ENCODE results near the gene GABBR2.
"Not testable (repeated sequence)": the region's sequence is repeated elsewhere in the genome, so short reads cannot be mapped to it uniquely, and the experiment has no call there.

Gene GABBR2

DNA sequence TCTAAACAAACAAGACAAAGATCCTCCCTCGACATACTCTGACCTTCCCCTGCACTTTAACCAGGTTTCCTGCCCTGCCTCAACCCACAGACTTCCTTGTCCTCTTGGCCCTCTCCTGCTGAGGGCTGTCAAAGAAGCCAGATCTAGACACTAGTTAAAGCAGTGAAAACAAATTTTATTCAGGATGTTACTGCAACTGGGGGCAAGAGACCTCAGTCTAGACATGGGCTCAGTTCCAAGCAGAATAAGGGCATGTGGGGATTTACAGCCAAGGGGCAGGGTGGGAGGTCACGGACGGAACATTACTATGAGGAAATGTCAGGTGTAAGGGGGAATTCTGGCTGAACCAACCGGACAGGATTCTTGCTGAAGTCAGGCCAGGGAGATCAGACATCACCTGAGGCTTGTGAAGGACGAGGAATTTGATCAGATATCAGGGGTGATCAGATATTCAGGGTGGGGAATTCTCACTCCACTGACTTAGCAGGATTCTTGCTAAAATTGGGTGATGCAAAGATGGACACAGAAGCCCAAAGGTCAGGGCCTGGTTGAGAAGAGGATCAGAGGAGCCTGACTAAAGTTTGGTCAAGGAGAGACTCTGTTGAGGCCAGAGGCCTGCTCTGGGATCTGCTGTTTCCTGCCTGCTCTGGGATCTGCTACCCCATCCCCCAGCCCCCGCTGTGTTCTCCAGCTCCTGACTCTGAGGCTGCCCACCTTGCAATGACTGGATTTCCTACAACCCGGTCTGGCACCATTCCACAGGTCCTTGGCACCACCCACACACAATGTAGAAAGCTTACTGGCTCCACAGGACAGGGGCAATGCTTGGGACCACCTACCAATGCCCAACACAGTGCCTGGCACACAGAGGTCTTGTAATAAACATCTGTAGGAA is 21.5 kb downstream of the GABBR2 start:
- no peak for DNase-seq (ENCODE audit: low spot score)

DNA sequence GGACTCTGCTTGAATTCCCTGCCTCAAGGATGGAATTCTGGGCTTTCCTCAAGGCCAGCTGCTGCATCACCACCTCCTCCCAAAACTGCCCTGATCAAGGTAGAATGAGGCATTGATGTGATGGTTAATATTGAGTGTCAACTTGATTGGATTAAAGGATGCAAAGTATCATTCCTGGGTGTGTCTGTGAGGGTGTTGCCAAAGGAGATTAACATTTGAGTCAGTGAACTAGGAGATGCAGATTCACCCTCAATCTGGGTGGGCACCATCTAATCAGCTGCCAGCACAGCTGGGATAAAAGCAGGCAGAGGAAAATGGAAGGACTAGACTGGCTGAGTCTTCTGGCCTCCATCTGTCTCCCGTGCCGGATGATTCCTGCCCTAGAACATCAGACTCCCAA is 23.9 kb downstream of the GABBR2 start:
- not testable (repeated sequence) for DNase-seq (ENCODE audit: low spot score)

DNA sequence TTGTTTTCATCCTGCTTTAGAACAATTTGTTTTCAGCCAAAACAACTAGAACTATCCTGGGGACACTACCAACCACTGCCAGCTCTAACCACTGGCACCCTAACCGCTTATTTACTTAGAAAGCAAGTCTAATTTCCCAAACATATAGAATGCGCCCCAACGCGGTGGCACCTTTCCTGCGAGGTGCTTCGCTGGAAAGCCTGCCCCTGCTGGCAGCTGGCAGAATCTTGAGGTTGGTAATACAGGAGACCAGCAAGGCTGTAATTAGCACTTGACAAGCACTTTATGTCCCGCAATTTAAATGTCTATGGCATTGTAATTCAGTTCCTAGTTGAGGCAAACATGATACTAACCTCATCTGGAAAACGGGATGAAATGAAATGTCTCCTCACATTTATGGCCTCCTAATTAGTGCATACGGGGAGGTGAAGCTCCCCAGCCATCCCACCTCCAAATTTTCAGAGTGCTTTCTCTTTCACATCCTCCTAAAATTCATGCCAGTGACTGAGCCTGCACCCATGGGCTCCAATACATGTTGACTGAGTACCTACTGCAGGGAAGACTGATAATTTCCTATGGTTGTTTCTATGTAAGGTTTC is 30.4 kb downstream of the GABBR2 start:
- no peak for DNase-seq (ENCODE audit: low spot score)

DNA sequence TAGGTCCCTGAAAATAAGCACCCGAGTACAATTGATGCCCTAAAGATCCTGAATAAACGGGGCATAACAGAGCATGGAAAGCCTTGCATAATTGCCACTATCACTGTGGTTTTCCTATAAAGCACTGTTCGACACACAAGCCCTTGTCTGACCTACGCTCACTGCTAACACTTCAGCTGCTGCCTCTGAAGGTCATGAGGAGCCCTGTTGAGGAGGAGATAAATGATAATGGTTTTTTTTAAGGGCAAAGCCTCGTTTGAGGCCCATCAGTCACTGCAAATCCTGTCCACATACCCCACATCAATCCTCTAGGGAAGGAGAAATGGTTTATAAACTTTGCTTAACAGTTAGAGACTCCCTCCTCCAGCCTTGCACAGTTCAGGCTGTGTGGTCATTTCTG is 35.1 kb downstream of the GABBR2 start:
- DNase-seq (ENCODE audit: low spot score) = no peak

DNA sequence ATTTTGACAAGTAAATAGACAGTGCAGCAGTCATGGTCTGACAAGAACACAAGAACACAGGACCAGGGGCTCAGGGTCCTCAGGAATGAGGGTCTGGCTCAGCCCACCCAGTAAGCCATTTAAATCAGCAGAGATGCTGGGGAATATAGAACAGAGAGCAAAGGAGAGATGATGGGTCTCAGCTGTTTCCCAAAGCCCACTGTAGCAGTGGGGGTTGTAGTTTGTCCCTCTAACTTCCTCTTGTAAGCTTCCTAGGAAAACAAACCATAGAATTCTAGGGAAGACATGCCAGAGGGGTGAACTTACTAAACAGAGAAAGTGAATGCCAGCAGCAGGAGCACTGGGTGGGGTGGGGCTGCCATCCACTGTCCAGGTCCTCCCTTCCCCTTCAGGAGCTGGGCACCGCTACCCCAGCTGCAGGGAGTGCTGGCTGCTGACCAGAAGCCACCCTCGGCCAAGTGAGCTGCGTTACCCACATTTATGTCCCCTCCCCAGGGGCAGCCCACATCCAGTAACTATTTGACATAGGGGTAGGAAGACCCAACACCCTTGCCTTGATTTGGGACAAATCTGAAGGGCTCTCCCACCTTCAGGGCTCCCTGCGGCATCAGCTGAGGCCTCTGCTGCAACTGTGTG is 41.6 kb downstream of the GABBR2 start:
- DNase-seq (ENCODE audit: low spot score) = no peak

DNA sequence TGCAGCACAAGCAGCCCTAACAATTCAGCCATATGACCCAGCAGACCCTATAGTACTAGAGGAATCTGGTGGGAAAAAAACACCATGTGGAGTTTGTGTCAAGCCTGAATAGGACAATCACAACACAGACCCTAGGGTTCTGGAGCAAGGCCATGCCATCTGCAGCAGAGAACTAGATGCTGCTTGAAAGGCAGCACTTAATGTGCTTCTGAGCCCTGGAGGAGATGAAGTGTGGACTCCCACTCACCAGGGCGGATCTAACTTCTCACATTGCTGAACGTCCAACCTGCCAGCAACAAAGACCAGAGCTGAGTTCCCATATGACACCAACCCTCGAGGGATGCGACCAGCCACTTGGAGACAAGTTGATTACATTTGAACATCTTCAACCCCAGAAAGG is 43.2 kb downstream of the GABBR2 start:
- DNase-seq (ENCODE audit: low spot score) = no peak

DNA sequence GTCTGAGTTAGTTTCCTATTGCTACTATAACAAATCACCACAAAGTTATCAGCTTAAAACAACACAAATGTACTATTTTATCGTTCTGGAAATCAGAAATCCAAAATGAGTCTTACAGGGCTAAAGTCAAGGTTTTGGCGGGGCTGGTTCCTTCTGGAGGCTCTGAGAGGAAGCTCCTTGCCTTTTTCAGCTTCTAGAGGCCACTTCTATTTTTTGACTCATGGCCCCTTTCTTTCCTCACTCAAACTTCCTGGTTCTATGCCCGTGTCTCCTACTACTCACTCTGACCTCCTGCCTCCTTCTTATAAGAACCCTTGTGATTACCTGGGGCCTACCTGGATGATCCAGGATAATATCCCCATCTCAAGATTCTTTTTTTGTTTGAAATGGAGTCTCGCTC is 48.2 kb downstream of the GABBR2 start:
- DNase-seq (ENCODE audit: low spot score) = no peak

DNA sequence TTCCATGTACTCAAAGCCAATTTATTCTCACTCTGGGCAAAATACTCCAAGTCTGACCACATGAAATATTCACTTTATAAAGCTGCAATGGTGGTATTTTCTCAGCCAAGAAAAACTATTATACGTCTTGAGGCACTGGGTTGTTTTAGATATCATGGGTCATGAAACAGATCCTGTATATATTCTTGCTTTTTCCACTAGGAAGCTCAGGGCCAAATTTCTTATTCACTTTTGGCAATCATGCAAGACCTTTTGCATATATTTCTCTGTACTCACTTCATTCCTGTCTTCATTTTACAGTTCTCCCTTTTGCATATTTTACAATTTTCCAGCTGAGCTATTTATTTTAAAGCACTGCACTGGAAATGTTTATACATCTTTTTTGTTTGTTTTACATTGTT is 49.8 kb downstream of the GABBR2 start:
- DNase-seq (ENCODE audit: low spot score) = no peak

DNA sequence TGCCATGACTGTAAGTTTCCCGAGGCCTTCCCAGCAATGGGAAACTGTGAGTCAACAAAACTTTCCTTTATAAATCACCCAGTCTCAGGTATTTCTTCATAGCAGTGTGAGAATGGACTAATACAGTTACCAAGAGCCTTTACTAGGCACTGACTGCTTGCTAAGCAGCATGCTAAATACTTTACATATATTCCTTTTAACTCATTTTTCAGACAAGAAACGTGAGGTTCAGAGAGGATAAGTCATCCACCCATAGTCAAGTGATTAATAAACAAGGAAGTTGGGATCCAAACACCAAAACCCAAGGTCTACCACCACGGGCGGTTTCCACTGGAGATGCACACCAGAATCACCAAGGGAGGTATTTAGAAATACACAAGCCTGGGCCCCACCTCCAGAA is 50.8 kb downstream of the GABBR2 start:
- no peak for DNase-seq (ENCODE audit: low spot score)

DNA sequence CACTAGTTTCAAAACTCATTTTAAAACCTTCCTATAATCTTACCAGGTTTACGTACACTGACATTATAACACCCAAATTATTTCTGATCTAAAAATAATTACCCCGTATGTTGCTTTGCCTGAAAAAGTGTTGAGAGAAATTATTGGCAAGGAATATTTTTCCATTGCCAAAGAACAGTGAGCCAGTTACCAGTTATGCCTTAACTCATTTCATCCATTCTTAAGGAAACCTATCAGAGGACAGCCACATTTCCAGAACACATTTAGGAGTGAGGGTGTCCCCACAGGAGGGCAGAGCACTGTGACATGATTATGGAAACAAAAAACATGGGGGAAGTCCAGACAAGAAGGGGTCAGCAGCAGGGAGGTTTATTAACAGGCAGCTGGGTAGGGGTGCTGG is 52.2 kb downstream of the GABBR2 start:
- no peak for DNase-seq (ENCODE audit: low spot score)

DNA sequence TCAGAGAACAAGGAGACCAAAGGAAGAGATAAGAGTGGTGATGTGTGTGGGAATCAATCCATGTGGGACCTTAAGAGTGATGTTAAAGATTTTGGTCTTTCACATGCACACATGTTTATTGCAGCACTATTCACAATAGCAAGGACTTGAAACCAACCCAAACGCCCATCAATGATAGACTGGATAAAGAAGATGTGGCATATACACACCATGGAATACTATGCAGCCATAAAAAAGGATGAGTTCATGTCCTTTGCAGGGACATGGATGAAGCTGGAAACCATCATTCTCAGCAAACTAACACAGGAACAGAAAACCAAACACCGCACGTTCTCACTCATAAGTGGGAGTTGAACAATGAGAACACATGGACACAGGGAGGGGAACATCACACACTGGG is 53.3 kb downstream of the GABBR2 start:
- DNase-seq (ENCODE audit: low spot score) = not testable (repeated sequence)

DNA sequence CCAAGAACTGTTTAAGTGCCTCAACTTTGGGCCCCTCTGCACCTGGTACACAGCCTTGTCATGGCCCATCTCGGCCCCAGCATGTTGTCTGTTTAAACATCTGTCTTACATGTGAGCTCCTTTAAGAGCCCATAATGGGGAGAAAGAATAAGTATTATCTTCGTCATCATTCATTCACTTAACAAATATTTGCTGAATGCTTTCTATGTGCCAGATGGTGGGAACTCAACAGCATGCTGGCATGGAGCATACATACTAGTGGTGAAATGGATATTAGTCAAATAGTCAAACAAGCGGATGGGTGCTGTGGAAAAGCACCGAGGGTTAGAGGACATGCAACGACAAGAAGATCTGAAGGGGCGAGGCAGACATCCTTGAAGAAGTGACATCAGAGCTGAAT is 54.5 kb downstream of the GABBR2 start:
- no peak for DNase-seq (ENCODE audit: low spot score)

DNA sequence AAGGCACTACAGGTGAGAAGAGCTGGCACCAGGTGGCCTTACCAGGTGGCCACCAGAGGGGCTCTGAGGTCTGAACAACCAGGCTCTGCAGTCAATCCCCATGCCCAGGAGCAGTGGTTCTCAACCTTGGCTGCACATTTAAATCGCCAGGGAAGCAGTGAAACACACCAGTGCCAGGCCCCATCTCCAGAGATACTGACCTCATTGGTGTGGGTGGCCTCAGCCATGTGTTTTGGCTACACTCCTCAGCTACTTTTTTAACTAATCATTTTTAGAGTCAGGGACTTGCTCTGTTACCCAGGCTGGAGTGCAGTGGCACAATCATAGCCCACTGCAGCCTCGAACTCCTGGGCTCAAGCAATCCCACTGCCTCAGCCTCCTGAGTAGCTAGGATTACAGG is 56.0 kb downstream of the GABBR2 start:
- DNase-seq (ENCODE audit: low spot score) = no peak

DNA sequence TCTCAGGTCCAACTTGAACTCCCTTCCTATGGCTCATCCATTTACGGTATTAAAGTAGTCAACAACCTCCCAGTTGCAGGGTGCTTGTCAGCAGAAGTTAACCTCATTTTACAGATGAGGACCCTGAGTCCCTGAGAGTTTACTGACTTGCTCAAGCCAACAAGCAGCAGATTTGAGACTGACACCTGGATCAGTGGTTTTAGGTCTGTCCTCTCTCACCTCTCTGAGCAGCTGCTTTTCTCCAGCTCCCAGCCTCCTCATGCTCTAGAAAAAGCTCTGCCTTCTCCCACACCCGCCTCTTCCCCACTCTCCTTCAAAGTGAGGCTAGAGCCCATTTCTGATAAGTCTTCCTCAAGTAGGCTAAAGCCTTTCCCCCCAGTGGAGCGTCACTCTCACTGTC is 56.4 kb downstream of the GABBR2 start:
- no peak for DNase-seq (ENCODE audit: low spot score)

DNA sequence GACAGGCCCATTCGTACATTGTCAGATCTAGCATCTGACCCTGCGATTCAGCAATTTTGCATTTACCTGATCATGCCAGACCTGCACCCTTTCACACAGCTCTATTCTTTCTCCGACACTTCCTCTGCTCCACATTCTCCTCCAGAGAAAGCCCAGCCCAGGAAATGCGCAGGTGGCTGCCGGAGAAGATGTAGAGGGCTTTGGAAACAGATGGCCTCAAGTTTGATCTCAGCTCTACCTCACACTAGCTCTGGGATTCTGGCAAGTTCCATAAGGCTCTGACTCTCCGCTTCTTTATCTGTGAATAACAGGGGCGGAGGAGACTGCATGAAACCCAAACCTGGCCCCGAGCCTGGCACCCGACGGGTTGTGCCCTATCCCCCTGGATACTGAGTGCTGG is 61.5 kb downstream of the GABBR2 start:
- no peak for DNase-seq (ENCODE audit: low spot score)

DNA sequence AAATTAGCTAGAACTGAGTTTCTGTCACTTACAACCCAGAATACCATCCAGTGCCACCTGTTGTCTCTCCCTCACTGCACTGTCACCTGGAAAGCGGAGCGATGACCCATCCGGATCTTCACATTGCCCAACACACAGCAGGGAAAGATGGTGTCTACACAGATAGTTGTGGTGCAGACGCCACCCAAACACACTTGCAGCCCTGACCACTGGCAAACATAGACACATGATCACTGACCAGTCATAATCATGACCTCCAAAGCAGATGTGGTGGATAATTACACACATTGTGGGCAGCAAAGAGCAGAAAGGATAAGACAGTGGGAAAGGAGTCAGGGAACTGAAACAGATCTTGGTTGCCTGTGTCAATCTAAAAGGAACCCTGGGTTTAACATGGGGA is 64.7 kb downstream of the GABBR2 start:
- no peak for DNase-seq (ENCODE audit: low spot score)

DNA sequence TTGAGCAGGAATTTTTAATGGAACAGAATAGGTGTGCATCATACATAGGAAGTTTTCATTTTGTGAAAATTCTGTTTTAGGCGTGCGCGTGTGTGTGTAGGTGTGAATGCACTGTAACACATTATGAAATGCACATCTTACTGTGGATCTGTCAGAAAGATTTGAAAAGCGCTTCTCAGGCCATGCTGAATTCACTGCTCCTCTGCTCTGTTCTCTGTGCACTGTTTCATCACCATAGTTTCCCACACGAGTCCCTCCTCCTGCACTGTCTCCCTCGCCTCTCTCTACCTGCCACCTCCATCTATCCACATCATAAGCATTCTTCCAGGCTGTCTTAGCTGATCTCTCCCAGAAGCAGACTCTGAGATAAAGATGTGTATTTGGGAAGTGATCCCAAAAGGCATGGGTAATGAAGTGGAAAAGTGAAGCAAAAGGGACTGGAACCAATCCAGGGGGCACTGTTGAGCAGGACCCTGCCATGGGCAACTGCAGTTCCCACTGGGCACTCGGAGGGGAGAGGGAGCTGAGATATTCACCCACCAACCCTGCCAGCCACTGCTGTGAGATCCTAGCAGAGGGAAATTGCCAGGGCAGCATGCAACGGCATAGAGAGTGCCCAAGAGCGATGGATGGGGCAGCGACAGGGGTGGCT is 65.9 kb downstream of the GABBR2 start:
- no peak for DNase-seq (ENCODE audit: low spot score)

DNA sequence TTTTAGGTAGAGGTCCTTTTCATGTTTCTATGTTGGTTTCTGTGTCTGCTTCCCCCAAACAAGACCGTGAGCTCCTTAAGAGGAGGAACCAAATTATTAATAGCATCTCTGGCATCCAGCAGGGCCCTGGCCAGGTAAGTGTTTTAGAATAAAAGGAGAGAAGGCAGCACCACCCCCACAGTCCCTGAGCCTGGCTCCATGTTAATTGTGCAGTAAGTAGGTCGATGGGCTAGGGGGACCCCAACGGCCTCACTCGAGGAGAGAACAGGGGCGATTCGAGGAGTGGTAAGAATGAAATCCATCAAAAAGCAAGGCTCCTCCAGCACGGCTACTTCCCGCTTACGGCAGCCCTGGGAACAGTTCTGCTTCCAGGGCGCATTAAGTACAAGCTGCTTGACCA is 67.0 kb downstream of the GABBR2 start:
- no peak for DNase-seq (ENCODE audit: low spot score)

DNA sequence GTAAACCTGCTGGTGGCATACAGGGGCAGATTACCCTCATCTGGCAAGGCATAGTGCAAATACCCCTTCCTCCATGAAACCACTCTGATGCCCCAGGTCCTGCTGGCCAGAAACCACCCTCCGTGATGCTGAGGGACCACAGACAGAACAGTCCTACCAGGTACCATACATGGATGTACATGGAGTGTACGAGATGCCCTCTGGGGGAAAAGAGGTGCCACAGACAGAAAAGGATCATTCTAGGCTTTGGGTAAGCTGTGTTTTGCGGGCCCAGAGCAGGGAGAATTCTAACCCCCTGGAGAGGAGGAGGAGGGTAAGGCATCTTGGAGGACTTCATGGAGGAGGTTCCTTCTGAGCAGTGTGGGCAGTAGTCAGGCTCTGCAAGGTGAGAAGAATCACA is 68.3 kb downstream of the GABBR2 start:
- DNase-seq (ENCODE audit: low spot score) = no peak

DNA sequence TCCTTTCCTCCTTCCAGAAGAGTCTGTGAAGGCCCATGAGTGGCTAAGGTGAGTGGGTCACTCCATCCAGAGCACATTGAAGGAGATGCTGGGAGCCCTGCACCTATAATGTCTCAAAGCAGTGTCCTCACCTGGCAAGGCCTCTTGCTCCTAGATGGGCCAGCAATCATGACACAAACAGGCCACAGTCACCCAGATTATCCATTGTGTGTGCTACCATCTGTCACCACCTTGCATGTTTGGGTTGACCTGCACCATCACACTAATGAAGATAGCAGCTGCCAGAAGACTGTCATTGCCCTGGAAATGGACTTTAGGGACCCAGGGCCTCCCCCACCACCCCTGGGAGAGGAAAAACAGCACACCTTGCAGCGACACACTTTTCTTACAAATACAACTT is 69.6 kb downstream of the GABBR2 start:
- no peak for DNase-seq (ENCODE audit: low spot score)

DNA sequence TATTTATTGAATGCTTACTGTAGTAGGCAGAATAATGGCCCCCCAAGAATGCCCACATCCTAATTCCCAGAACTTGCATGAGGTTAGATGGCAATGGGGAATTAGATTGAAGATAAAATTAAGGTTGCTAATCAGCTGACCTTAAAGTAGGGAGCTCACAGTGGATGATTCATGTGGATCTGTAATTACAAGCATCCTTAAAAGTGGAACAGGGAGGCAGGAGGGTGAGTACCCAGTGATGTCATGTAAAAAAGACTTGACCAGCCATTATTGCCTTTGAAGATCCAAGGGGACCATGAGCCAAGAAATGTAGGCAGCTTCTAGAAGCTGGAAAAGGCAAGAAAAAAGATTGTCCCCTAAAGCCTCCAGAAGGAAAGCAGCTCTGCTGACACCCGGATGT is 71.4 kb downstream of the GABBR2 start:
- no peak for DNase-seq (ENCODE audit: low spot score)

DNA sequence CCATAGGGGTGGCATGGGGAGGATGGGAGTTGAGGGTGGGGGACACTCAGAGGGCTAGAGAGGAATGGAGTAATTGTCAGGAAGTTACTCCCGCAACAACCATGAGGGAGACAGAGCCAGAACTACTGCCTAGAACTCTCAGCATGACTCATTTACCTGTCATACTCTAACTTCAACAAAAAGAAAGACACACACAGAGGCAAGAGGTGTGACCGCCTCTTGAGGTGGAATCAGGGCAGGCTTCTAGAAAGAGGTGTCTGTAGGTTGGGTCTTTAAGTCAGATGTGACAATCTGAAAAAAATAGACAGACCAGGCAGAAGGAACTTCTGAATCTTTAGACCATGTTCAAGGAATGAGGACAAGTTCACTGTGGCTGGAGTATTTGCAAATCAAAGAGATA is 73.4 kb downstream of the GABBR2 start:
- peak; percentile 43 for DNase-seq (ENCODE audit: low spot score)
